Calu3 (cell line): ENCODE results near the gene AIMP2. TPM values are rescaled to one million over a fixed set of nuclear protein-coding genes. Genes with fewer than 3 reads are reported as not detected.
"Not testable (repeated sequence)": the region's sequence is repeated elsewhere in the genome, so short reads cannot be mapped to it uniquely, and the experiment has no call there.

Source experiments
- BruUV-seq: library from RNA; stranded (reverse); fragments of 400-500 nt; replicated peaks from 2 replicates; lab custom pipeline; 2021; lab: Mats Ljungman, UMichigan
- CTCF ChIA-PET: fragments of 300-600 bp; sonication (Branson Sonifier 250); formaldehyde crosslinking; loops from one replicate; lab custom pipeline; 2022; ENCODE audit warnings: antibody characterized with exemption; lab: Charles Lee
- DNase-seq: peaks from one replicate; pipeline ENCODE4 v3.0.0; 2022
- H3K27ac Mint-ChIP-seq: one replicate; pipeline ENCODE4 v1.8.0; 2022; ENCODE audit warnings: mixed read lengths; ENCODE audit not compliant: unreplicated experiment
- H3K27me3 Mint-ChIP-seq: one replicate; pipeline ENCODE4 v1.8.0; 2022; ENCODE audit warnings: mixed read lengths; ENCODE audit not compliant: unreplicated experiment
- H3K36me3 Mint-ChIP-seq: one replicate; pipeline ENCODE4 v1.8.0; 2022; ENCODE audit warnings: mild to moderate bottlenecking, moderate library complexity, mixed read lengths; ENCODE audit not compliant: insufficient read depth, unreplicated experiment
- H3K4me1 Mint-ChIP-seq: one replicate; pipeline ENCODE4 v1.8.0; 2022; ENCODE audit warnings: mild to moderate bottlenecking, low read depth, mixed read lengths; ENCODE audit not compliant: unreplicated experiment
- H3K4me3 Mint-ChIP-seq: one replicate; pipeline ENCODE4 v1.8.0; 2022; ENCODE audit warnings: mild to moderate bottlenecking, low read depth, moderate library complexity, mixed read lengths; ENCODE audit not compliant: unreplicated experiment
- H3K9me3 Mint-ChIP-seq: one replicate; pipeline ENCODE4 v1.8.0; 2022; ENCODE audit warnings: low read depth, mixed read lengths; ENCODE audit not compliant: unreplicated experiment
- CTCF ChIP-seq: fragments of 200-600 bp; IDR thresholded peaks from one replicate; pipeline ENCODE4 v1.8.0; 2022; ENCODE audit warnings: antibody characterized with exemption; ENCODE audit not compliant: unreplicated experiment
- intact Hi-C: fragments of 100-400 bp; cut with micrococcal nuclease; formaldehyde crosslinking; loops from one replicate; pipeline ENCODE4 v1.10.0; 2022; ENCODE audit not compliant: unreplicated experiment
- total RNA-seq: library from RNA; stranded (reverse); gene quantifications from 2 replicates; pipeline ENCODE4 v1.2.3, GENCODE V29; 2022

The AIMP2 gene
- total RNA-seq, 1 experiment from 2014 or later: 85.9 TPM

GRCh38 chr7:5997210-5997808, 11.8 kb upstream of the AIMP2 start:
- CTCF ChIA-PET: interaction anchor here (0.6 to 1.8 kb wide), 9 partner anchors 10 to 577 kb away, joined by 3 to 22 read pairs (median 4); partner anchors contain the start of genes AIMP2 and PMS2
- H3K27ac Mint-ChIP-seq: no peak overlapping the region
- intact Hi-C loops: loop anchor here (1.0 to 5.0 kb wide), 3 partner anchors 109 to 440 kb away; no protein-coding TSS in a partner anchor
- H3K4me1 Mint-ChIP-seq: peaks cover 15% of the 10 kb centered on the region
- no peaks in the 10 kb centered on the region for H3K9me3 Mint-ChIP-seq
- peaks cover 76% of the 10 kb centered on the region for H3K36me3 Mint-ChIP-seq
- TF ChIP-seq CTCF: peak; percentile 36
- BruUV-seq: no TSS peak
- H3K4me3 Mint-ChIP-seq: no peak overlapping the region
- H3K27me3 Mint-ChIP-seq: no peaks in the 10 kb centered on the region
- DNase-seq: peak; percentile 67

GRCh38 chr7:6007386-6007785, 1.7 kb upstream of the AIMP2 start:
- Mint-ChIP-seq H3K9me3 (no peaks in the 10 kb centered on the region), H3K36me3 (peaks cover 65% of the 10 kb centered on the region), H3K4me1 (peaks cover 44% of the 10 kb centered on the region), H3K27ac (peak overlapping the region; percentile 74), H3K27me3 (no peaks in the 10 kb centered on the region), H3K4me3 (peak overlapping the region; percentile 90)
- TF ChIP-seq CTCF: no peak
- CTCF ChIA-PET: interaction anchor here (0.7 to 4.9 kb wide), 2 partner anchors 10 to 151 kb away, joined by 4 to 22 read pairs; no protein-coding TSS in a partner anchor
- no TSS peak for BruUV-seq
- intact Hi-C loops: no loop called here
- DNase-seq: no peak

- BruUV-seq: not testable (repeated sequence)
Measured at GRCh38 chr7:6007835-6008590, 1.1 kb upstream of the AIMP2 start.

GRCh38 chr7:6010370-6010769, 1.3 kb downstream of the AIMP2 start:
- H3K27me3 Mint-ChIP-seq, BruUV-seq, DNase-seq, H3K9me3 Mint-ChIP-seq: not testable (repeated sequence)
- peaks cover 54% of the 10 kb centered on the region for H3K4me1 Mint-ChIP-seq
- H3K27ac Mint-ChIP-seq: peak overlapping the region; percentile 74
- intact Hi-C loops: loop anchor here (5.0 kb wide), 1 partner anchor 42 kb away; no protein-coding TSS in a partner anchor
- peak overlapping the region; percentile 90 for H3K4me3 Mint-ChIP-seq
- peaks cover 74% of the 10 kb centered on the region for H3K36me3 Mint-ChIP-seq
- CTCF ChIA-PET: interaction anchor here (1.5 kb wide), 1 partner anchor 45 kb away, joined by 3 read pairs; no protein-coding TSS in a partner anchor

More at GRCh38 chr7:6007835-6008590, 1.1 kb upstream of the AIMP2 start:
- peak overlapping the region; percentile 90 for H3K4me3 Mint-ChIP-seq
- H3K4me1 Mint-ChIP-seq: peaks cover 51% of the 10 kb centered on the region
- H3K27me3 Mint-ChIP-seq, H3K9me3 Mint-ChIP-seq, intact Hi-C loops, DNase-seq: not testable (repeated sequence)
- H3K27ac Mint-ChIP-seq: peak overlapping the region; percentile 74
- CTCF ChIA-PET: interaction anchor here (0.7 to 4.9 kb wide), 4 partner anchors 10 to 300 kb away, joined by 3 to 22 read pairs (median 4); no protein-coding TSS in a partner anchor
- H3K36me3 Mint-ChIP-seq: peaks cover 66% of the 10 kb centered on the region

GRCh38 chr7:6011541-6011940, 2.5 kb downstream of the AIMP2 start:
- BruUV-seq: no TSS peak
- Mint-ChIP-seq H3K27ac (peak overlapping the region; percentile 20), H3K4me3 (no peak overlapping the region), H3K9me3 (no peaks in the 10 kb centered on the region), H3K4me1 (peaks cover 44% of the 10 kb centered on the region), H3K27me3 (no peaks in the 10 kb centered on the region), H3K36me3 (peaks cover 81% of the 10 kb centered on the region)
- no peak for TF ChIP-seq CTCF
- no peak for DNase-seq
- CTCF ChIA-PET: interaction anchor here (0.7 to 1.0 kb wide), 3 partner anchors 33 to 95 kb away, joined by 3 to 5 read pairs (median 3); no protein-coding TSS in a partner anchor
- intact Hi-C loops: loop anchor here (5.0 kb wide), 1 partner anchor 41 kb away; no protein-coding TSS in a partner anchor
